Measurements from ENCODE around the gene NPTX1.

The NPTX1 gene

DNA sequence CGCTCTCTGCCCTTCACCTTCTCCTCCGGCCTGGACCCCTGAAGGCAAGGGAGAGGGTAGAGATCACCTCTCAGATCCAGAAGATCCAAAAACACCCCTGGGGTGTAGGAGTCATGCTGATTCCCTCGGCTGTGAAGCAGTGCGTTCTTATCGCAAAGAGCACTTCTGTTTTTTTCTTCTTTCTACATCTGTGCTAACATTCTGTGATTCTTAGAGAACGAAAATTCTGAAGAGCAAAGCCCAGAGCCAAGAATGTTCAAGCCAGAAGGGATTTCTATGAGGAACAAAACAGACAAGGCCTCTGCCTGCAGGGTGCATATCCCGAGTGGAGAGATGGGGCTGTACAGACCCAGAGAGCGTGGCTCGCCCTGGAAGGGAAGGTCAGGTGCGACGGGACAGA, 17.2 kb downstream of the NPTX1 start:
- DNase-seq (ENCODE audit: low read depth), result no peak

GRCh38 chr17:80458016-80458415, 18.4 kb downstream of the NPTX1 start:
- no peak for DNase-seq (ENCODE audit: low read depth)

GRCh38 chr17:80457236-80457856, 19.1 kb downstream of the NPTX1 start:
- DNase-seq (ENCODE audit: low read depth), result no peak

GRCh38 chr17:80456465-80457235, 19.8 kb downstream of the NPTX1 start:
- DNase-seq (ENCODE audit: low read depth), result no peak

- DNase-seq (ENCODE audit: low read depth), result no peak
Measured at GRCh38 chr17:80455784-80456183, 20.6 kb downstream of the NPTX1 start.

DNA sequence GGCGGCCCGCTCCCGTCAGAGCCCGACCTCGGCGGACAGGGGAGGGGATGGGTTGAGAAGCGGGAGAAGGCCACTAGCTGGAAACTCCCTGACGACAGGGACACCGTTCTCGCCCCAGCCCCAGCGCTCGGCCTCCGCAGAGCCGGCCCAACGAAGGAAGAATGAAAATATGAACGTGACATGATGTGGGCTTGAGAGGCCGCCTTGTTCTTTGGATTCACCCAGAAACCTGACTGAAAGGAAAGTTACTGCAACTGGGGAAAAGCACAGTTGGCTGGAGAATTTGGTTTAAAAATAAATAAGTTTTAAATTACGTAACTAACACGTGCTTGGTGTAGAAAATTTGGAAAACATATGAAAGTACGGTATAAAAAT, 21.1 kb downstream of the NPTX1 start:
- peak; percentile 32 for DNase-seq (ENCODE audit: low read depth)

DNA sequence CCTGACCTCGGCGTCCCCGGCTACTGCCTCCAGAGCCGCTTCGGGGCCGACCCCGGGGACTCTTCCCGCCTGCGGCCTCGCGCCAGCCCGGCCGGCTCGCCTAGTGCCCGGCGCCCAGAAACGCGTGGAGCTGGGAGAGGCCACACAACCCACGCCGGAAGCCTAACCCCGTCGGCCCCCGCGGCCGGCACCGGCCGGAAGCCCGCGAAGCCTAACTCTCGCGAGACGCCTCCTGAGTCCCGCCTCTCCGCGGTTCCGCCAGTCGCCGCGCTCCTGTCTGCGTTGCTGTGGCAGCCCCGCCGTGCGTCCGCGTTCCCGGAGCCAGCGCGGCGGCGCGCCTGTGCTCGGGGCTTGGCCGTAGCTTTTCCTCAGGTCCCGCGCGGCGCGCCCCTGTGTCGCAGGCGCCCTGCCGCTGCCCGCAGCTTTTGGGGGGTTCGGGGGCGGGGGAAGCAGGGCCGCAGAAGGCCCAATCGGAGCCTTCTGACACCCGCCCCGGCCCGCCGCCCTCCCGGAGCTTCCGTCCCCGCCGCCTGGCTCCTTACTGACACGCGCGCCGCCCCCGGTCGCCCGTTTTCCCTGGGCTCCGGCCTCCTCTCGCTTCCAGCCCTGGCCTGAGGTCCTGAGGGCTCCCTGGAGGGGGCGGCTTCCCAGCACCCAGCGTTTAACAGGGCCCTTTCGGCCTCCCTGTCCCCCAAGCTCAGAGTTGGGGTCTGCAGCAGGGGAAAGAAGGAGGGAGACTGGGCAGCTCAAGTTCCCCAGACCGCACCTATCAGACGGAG, 21.7 kb downstream of the NPTX1 start:
- DNase-seq (ENCODE audit: low read depth), result peak; percentile 92

- DNase-seq (ENCODE audit: low read depth), result no peak
Measured at GRCh38 chr17:80453998-80454556, 22.3 kb downstream of the NPTX1 start.

DNA sequence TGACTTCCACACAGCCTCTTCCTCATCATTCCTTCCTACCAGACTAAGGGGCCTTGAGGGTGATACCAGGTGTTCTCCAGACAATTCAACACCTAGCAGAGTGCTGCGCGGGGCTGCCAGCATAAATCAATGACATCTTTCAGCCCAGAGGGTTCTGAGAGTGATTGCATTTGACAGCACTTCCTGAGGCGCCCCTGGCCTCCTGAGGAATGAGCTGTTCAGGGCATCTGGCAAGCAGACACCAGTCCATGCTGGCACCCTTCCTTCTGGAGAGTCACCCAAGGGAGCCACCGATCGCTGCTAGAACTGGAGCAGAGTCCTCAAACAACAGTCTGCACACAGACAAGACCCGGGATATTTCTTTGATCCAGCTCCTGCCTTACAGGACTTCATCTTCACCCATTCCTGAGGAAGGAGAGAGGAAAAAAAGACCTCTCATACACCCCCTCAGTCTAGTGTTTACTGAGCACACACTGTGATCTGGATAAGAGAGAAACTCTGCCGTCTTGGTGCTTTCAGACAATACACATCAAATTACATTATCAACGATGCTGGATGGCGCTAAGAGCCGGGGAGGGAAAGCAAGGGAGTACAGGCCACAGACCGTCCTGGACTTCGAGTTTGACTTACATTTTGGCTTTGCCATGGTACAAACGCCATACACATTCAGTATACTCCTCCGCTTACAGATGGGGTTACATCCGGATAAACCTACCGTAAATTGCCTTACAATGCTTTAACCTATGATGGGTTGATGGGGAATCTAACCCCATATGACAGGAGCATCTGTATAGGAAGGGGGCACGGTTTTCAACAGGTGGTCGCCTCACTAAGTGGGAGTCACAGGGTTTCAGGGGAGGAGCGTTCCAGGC, 23.0 kb downstream of the NPTX1 start:
- DNase-seq (ENCODE audit: low read depth), result no peak

DNA sequence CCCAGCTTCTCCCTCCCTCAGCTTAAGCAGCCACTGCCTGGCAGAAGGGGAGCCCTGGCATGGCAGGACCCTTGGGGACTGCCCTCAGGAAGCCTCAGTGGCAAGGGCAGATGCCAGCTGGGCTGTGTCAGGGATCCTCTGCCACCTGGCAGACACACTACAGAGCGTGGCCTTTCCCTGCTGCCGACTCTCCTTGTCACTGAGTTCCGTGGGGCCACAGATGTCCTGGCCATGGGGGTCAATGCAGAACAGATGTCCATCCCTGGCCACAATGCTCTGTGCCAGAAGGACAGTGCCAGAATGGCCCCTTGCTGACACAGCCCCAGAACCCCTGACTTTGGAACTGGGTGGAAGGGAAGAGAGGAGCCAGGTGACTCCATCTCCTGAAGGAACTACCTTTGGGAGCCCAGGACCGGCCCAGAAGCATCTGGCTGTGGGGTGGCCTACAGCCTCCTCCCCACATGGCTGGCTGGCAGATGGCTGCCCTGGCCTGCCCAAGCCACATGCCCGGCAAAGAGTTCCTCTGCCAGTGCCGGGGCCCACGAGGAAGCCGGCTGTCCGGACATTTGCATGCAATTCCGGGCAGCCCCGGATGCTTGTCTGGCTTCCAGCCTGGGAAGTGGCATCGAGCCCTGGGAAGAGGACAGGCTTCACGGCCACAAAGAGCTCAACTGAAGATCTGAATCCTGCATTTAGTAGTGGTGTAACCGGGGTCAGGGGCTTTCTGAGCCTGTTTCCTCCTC, 24.1 kb downstream of the NPTX1 start:
- no peak for DNase-seq (ENCODE audit: low read depth)

DNA sequence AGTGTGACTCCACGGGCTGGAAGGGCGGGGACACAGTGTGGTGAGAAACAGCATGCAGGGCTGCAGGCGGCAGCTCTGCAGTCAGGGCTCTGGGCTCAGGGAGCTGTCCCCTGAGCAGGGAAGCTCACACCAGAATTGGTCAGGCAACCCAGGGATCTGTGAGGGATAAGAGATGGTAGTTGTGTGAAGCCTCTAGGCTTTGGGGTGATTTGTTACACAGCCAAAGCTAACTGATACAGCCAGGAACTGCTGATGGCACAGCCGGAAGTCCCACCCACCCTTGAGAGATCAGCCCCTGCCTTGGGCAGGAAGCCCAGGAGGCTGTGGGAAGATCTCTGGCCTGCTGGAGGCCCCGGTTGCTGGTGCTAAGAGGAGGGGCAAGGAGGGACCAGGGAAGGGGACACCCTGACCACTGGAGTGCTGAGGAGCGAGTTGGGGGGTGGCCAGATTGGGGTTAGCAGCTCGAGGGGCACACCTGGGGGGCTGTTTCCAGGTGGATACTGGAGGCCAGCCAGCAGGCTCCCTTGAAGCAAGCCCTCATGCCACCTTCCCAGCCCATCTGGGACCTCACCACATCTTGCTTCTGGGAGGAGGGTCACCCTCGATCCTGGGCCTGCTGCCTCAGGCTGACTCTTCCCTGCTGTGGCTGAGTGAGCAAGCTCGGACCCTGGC, 25.2 kb downstream of the NPTX1 start:
- DNase-seq (ENCODE audit: low read depth), result no peak

DNA sequence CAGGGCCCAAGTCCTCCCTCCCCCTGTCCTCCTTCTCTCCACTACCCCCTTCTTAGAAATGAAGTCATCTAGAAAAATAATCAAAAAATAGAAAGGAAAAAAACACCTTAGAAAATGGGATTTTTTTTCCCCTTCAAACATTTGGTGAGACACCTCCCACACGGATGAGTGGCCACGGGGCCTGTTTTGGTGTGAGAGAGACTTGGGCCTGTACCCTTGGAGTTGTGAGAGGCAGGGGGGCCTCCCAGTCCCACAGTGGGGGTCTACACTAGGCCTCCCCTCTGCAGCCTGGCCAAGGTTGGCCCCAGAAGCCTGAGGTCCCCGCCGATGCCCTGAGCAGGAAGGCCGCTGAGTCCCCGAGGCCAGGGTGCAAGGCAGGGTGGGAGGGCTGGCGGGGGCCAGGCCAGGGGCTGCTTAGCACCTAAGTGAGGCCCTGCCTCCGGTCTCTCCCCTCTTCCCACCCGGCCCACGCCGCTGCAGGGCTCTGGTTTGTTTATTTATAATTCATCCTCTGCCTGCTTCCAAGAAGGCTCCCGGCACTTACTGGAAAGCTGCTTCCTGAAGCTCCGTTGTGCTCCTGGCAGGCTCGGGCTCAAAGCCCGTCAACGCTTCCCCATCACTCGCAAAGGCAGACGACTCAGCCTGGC, 26.4 kb downstream of the NPTX1 start:
- DNase-seq (ENCODE audit: low read depth), result no peak

DNA sequence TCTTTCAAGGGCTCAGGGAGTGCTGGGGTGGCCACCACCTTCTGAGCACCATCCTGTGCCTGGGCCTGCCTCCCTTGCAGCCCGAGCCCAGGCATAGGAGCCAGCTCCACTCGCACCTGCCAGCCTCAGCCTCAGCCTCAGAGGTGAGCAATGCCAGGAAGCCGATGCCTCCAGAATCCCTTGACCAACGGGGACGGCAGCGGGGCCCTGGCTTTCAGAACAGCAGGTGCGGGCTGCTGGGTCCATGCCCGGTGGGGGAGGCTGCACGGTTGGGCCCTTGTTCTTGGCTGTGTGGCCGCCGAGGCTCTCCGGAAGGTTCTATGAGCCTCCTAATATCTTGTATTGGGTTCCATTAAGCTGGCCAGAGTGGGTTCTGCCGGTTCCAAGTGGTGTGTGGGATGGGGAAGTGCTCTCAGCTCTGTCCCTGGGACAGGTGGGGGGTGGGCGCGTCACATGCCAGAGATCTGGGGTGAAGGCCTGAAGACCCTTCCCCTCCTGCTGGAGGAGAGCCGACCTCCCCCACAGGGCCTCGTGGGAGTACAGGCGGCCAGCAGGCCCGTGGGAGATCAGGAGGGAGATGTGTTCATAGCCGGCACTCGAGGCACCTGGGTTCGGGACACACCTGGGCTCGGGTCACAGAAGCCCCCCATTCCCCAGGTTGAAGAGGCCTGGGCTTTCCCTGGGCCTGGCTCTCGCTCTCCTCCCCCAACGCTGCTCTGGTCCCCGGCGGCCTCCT, 27.0 kb downstream of the NPTX1 start:
- DNase-seq (ENCODE audit: low read depth), result no peak

DNA sequence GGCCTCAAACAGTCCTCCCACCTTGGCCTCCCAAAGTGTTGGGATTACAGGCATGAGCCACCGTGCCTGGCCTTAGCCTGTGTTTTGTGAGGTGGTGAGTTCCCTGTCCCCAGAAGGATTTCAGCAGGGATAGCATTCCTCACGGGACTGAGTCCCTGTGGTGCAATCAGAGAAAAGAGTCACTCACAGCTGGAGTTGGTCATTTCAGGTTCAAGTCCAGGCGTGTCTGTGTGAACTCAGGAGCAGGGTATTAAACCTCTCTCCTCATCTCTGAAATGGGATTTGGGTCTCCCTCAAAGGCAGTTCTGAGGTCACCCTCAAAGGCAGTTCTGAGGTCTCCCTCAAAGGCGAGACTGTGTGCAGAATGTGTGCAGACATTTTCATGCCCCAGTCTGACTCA, 28.6 kb downstream of the NPTX1 start:
- no peak for DNase-seq (ENCODE audit: low read depth)

DNA sequence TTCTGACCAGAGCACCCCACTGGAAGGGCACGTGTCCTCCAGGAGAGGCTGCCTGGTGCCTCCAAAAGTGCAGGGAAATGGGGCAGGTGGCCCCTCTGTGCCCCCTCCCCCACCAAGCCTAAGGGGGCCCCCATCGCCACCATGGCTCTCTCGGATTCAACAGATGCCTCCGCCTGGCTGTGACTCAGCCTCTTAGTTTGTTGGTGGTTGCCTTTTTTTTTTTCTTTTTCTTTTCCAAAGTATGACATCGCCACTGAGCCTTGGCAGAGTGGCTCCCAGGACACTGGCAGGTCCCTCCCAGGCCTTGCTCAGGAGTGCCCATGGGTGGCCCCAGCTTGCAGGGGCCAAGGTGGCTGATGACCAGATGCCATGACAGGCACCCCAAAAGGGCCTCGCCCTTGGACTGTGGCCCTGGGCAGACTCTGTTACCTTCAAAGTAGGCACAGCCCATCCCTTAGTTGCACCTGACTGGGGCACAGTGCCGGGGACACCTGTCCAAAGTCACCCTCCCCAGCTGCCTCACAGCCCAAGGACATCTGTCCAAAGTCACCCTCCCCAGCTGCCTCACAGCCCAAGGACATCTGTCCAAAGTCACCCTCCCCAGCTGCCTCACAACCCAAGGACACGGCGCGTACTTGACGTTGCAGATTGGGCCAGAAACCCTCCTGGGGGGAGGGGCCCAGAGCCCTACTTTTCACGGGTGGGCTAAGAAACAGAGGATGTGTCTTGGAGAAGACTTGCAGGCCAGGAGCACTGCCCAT, 29.6 kb downstream of the NPTX1 start:
- DNase-seq (ENCODE audit: low read depth), result no peak

- DNase-seq (ENCODE audit: low read depth), result no peak
Measured at GRCh38 chr17:80445726-80446110, 30.7 kb downstream of the NPTX1 start.

GRCh38 chr17:80445007-80445725, 31.2 kb downstream of the NPTX1 start:
- DNase-seq (ENCODE audit: low read depth), result no peak

GRCh38 chr17:80444644-80444979, 31.8 kb downstream of the NPTX1 start:
- no peak for DNase-seq (ENCODE audit: low read depth)

Measured in stimulated activated CD8-positive, alpha-beta memory T cell treated with anti-CD3 and anti-CD28 coated beads, Interleukin-15, amount 100 ng/mL, for 24 hours (primary cell).